ENCODE results near the gene RAP2A. TPM values are rescaled to one million over a fixed set of nuclear protein-coding genes. Genes with fewer than 3 reads are reported as not detected.

RAP2A gene
- total RNA-seq, 4 donors from 2014 or later = 10.5 to 23.2 (median 20.7) TPM

- intact Hi-C loops (cut with DNase I; ENCODE audit: low total_unique reads) (no loop called here), in situ Hi-C loops (cut with MboI; ENCODE audit: low pct_ligation_motif_present in 1 of 4, low pct_unique_long_range_greater_than_20kb in 1 of 4, low sequenced_read_pairs in 3 of 4) (no loop called here)
- Histone ChIP-seq H3K27ac (no peak overlapping the region), H3K27me3 (no peaks in the 10 kb centered on the region), H3K36me3 (no peaks in the 10 kb centered on the region), H3K4me3 (no peak overlapping the region), H3K4me1 (peaks cover 0 to 3% (median 0%) of the 10 kb centered on the region in 4 donors), H3K9me3 (no peaks in the 10 kb centered on the region)
- TF ChIP-seq EP300 (IDR thresholded peaks at IDR 0.05; ENCODE audit: low read depth) (no peak), POLR2A (IDR thresholded peaks at IDR 0.05) (no peak), POLR2AphosphoS5 (IDR thresholded peaks at IDR 0.05) (no peak)
- no peak for DNase-seq
- 89% methylated on average over 2 of the region's 2 CpGs; no CpG with 5 or more reads in 1 of the 2 donors for WGBS, 2 donors (ENCODE audit: low coverage in 1 of 2)
Measured at GRCh38 chr13:97496511-97496910, 62.5 kb downstream of the RAP2A start.

- peaks cover 0 to 3% (median 2%) of the 10 kb centered on the region in 4 donors for H3K4me1 ChIP-seq
- TF ChIP-seq CTCF (IDR thresholded peaks at IDR 0.05) (no peak), POLR2A (IDR thresholded peaks at IDR 0.05) (no peak), POLR2AphosphoS5 (IDR thresholded peaks at IDR 0.05) (no peak), EP300 (IDR thresholded peaks at IDR 0.05; ENCODE audit: low read depth) (no peak)
- no peaks in the 10 kb centered on the region for H3K27me3 ChIP-seq
- H3K27ac ChIP-seq = no peak overlapping the region
- no peaks in the 10 kb centered on the region for H3K9me3 ChIP-seq
- no peaks in the 10 kb centered on the region for H3K36me3 ChIP-seq
- in situ Hi-C loops (cut with MboI; ENCODE audit: low pct_ligation_motif_present in 1 of 4, low pct_unique_long_range_greater_than_20kb in 1 of 4, low sequenced_read_pairs in 3 of 4) = no loop called here
- DNase-seq = no peak
- 75 to 89% methylated on average over 2 to 3 of the region's 3 CpGs for WGBS, 2 donors (ENCODE audit: low coverage in 1 of 2)
- intact Hi-C loops (cut with DNase I; ENCODE audit: low total_unique reads) = no loop called here
- H3K4me3 ChIP-seq = no peak overlapping the region
Measured at GRCh38 chr13:97497400-97497799, 63.4 kb downstream of the RAP2A start.

- WGBS, 2 donors (ENCODE audit: low coverage in 1 of 2) = 29 to 41% methylated on average over 1 of the region's 1 CpG
- intact Hi-C loops (cut with DNase I; ENCODE audit: low total_unique reads) = no loop called here
- Histone ChIP-seq H3K9me3 (no peaks in the 10 kb centered on the region), H3K4me3 (no peak overlapping the region), H3K27ac (no peak overlapping the region), H3K27me3 (no peaks in the 10 kb centered on the region), H3K36me3 (no peaks in the 10 kb centered on the region), H3K4me1 (peaks cover 0 to 11% (median 2%) of the 10 kb centered on the region in 4 donors)
- TF ChIP-seq EP300 (IDR thresholded peaks at IDR 0.05; ENCODE audit: low read depth) (no peak), POLR2AphosphoS5 (IDR thresholded peaks at IDR 0.05) (no peak), CTCF (IDR thresholded peaks at IDR 0.05) (no peak), POLR2A (IDR thresholded peaks at IDR 0.05) (no peak)
- in situ Hi-C loops (cut with MboI; ENCODE audit: low pct_ligation_motif_present in 1 of 4, low pct_unique_long_range_greater_than_20kb in 1 of 4, low sequenced_read_pairs in 3 of 4) = no loop called here
- DNase-seq = no peak
Measured at GRCh38 chr13:97498419-97498818, 64.5 kb downstream of the RAP2A start.

GRCh38 chr13:97499181-97499580, 65.2 kb downstream of the RAP2A start:
- H3K27me3 ChIP-seq = no peaks in the 10 kb centered on the region
- intact Hi-C loops (cut with DNase I; ENCODE audit: low total_unique reads) (no loop called here), in situ Hi-C loops (cut with MboI; ENCODE audit: low pct_ligation_motif_present in 1 of 4, low pct_unique_long_range_greater_than_20kb in 1 of 4, low sequenced_read_pairs in 3 of 4) (no loop called here)
- no peaks in the 10 kb centered on the region for H3K9me3 ChIP-seq
- no peak overlapping the region for H3K4me3 ChIP-seq
- WGBS, 2 donors (ENCODE audit: low coverage in 1 of 2) = 75 to 80% methylated on average over 1 to 4 of the region's 4 CpGs
- H3K36me3 ChIP-seq = no peaks in the 10 kb centered on the region
- H3K27ac ChIP-seq = no peak overlapping the region
- no peak for DNase-seq
- peaks cover 0 to 11% (median 2%) of the 10 kb centered on the region in 4 donors for H3K4me1 ChIP-seq
- no peak for TF ChIP-seq POLR2A (IDR thresholded peaks at IDR 0.05)
- TF ChIP-seq EP300 (IDR thresholded peaks at IDR 0.05; ENCODE audit: low read depth) = no peak
- no peak for TF ChIP-seq POLR2AphosphoS5 (IDR thresholded peaks at IDR 0.05)
- TF ChIP-seq CTCF (IDR thresholded peaks at IDR 0.05) = no peak

GRCh38 chr13:97502181-97502580, 68.2 kb downstream of the RAP2A start:
- no peaks in the 10 kb centered on the region for H3K27me3 ChIP-seq
- in situ Hi-C loops (cut with MboI; ENCODE audit: low pct_ligation_motif_present in 1 of 4, low pct_unique_long_range_greater_than_20kb in 1 of 4, low sequenced_read_pairs in 3 of 4) (no loop called here), intact Hi-C loops (cut with DNase I; ENCODE audit: low total_unique reads) (no loop called here)
- WGBS, 2 donors (ENCODE audit: low coverage in 1 of 2) = 40 to 71% methylated on average over 2 to 4 of the region's 4 CpGs
- TF ChIP-seq POLR2AphosphoS5 (IDR thresholded peaks at IDR 0.05) (no peak), POLR2A (IDR thresholded peaks at IDR 0.05) (no peak), CTCF (IDR thresholded peaks at IDR 0.05) (no peak), EP300 (IDR thresholded peaks at IDR 0.05; ENCODE audit: low read depth) (no peak)
- H3K4me1 ChIP-seq = peaks cover 0 to 11% (median 2%) of the 10 kb centered on the region in 4 donors
- DNase-seq = no peak
- H3K9me3 ChIP-seq = no peaks in the 10 kb centered on the region
- H3K4me3 ChIP-seq = no peak overlapping the region
- no peaks in the 10 kb centered on the region for H3K36me3 ChIP-seq
- H3K27ac ChIP-seq = no peak overlapping the region
